IMR-90 (cell line): Measurements from ENCODE around the gene SEMA6C. TPM values are rescaled to one million over a fixed set of nuclear protein-coding genes. Genes with fewer than 3 reads are reported as not detected.

Source experiments
- ATAC-seq: fragments of 200-7000 bp; cut with Tn5 transposase; 2 replicates; pipeline ENCODE4 v1.9.1; 2020; ENCODE audit warnings: low read depth, mild to moderate bottlenecking, moderate library complexity
- BruUV-seq: library from RNA; stranded (reverse); fragments of 400-500 nt; replicated peaks from 2 replicates; lab custom pipeline; 2021; lab: Mats Ljungman, UMichigan
- CTCF ChIA-PET: fragments of 300-600 bp; formaldehyde crosslinking; extraction: SDS; loops from one replicate; lab custom pipeline; 2021; ENCODE audit warnings: antibody characterized with exemption; lab: Yijun Ruan, JAX
- POLR2A ChIA-PET: fragments of 300-600 bp; sonication (Branson Sonifier 250); formaldehyde crosslinking; loops from one replicate; lab custom pipeline; 2022; ENCODE audit warnings: antibody characterized with exemption; ENCODE audit not compliant: unreplicated experiment; lab: Charles Lee
- DNase-seq: peaks from one replicate; pipeline ENCODE4 v3.0.0; 2013
- H2AFZ ChIP-seq: replicated peaks from 2 replicates; pipeline ENCODE3; 2013; ENCODE audit warnings: low read length, mild to moderate bottlenecking; ENCODE audit not compliant: poor library complexity
- H2AK5ac ChIP-seq: 2 replicates; pipeline ENCODE4 v1.6.1; 2013; ENCODE audit warnings: low read depth, low read length, inconsistent platforms
- H2AK9ac ChIP-seq: replicated peaks from 2 replicates; pipeline ENCODE3; 2013; ENCODE audit warnings: mild to moderate bottlenecking, low read depth, low read length, moderate library complexity; ENCODE audit not compliant: poor library complexity
- H2BK120ac ChIP-seq: 2 replicates; pipeline ENCODE4 v1.6.1; 2013; ENCODE audit warnings: low read depth, low read length, inconsistent platforms
- H2BK15ac ChIP-seq: 3 replicates; pipeline ENCODE4 v1.6.1; 2013; ENCODE audit warnings: low read depth, low read length, inconsistent platforms
- H2BK20ac ChIP-seq: 2 replicates; pipeline ENCODE4 v1.6.1; 2013; ENCODE audit warnings: low read depth, mild to moderate bottlenecking, inconsistent platforms, low read length, moderate library complexity
- H2BK5ac ChIP-seq: 2 replicates; pipeline ENCODE4 v1.6.1; 2013; ENCODE audit warnings: mild to moderate bottlenecking, low read depth, low read length, inconsistent platforms; ENCODE audit not compliant: poor library complexity, severe bottlenecking
- H3K14ac ChIP-seq: replicated peaks from 2 replicates; pipeline ENCODE4 v1.6.1; 2013; ENCODE audit warnings: low read depth, low read length, inconsistent platforms
- H3K18ac ChIP-seq: 2 replicates; pipeline ENCODE4 v1.6.1; 2013; ENCODE audit warnings: low read depth, low read length, control low read depth
- H3K23ac ChIP-seq: 2 replicates; pipeline ENCODE4 v1.6.1; 2013; ENCODE audit warnings: low read depth, low read length, inconsistent platforms
- H3K27ac ChIP-seq: 2 replicates; pipeline ENCODE4 v1.5.1; 2013; ENCODE audit warnings: mild to moderate bottlenecking, control low read depth, low read length; ENCODE audit not compliant: insufficient read depth
- H3K27me3 ChIP-seq: 2 replicates; pipeline ENCODE4 v1.6.1; 2013; ENCODE audit warnings: low read length; ENCODE audit not compliant: control insufficient read depth, insufficient read depth
- H3K36me3 ChIP-seq: 2 replicates; pipeline ENCODE4 v1.6.1; 2013; ENCODE audit warnings: low read length, mixed read lengths; ENCODE audit not compliant: control insufficient read depth, insufficient read depth
- H3K4ac ChIP-seq: 2 replicates; pipeline ENCODE4 v1.6.1; 2013; ENCODE audit warnings: low read depth, low read length, inconsistent platforms
- H3K4me1 ChIP-seq: 2 replicates; pipeline ENCODE4 v1.6.1; 2013; ENCODE audit warnings: low read length, mixed read lengths; ENCODE audit not compliant: control insufficient read depth, insufficient read depth
- H3K4me2 ChIP-seq: 2 replicates; pipeline ENCODE4 v1.6.1; 2013; ENCODE audit warnings: low read depth, mild to moderate bottlenecking, control low read depth, low read length, moderate library complexity
- H3K4me3 ChIP-seq: 2 replicates; pipeline ENCODE4 v1.5.1; 2013; ENCODE audit warnings: low read depth, mild to moderate bottlenecking, control low read depth, low read length, moderate library complexity; ENCODE audit not compliant: insufficient read depth
- H3K56ac ChIP-seq: 2 replicates; pipeline ENCODE4 v1.6.1; 2013; ENCODE audit warnings: low read length, inconsistent platforms; ENCODE audit not compliant: insufficient read depth; ENCODE audit errors: extremely low read depth
- H3K79me1 ChIP-seq, 2 experiments: 2 replicates each; pipeline ENCODE4 v1.6.1; 2013; ENCODE audit warnings: low read length in 2 of 2, inconsistent platforms in 1 of 2, low read depth in 1 of 2
- H3K9ac ChIP-seq: 2 replicates; pipeline ENCODE4 v1.6.1; 2013; ENCODE audit warnings: low read depth, low read length, control low read depth
- H3K9me1 ChIP-seq: 2 replicates; pipeline ENCODE4 v1.6.1; 2013; ENCODE audit warnings: low read length, inconsistent platforms; ENCODE audit not compliant: insufficient read depth
- H3K9me3 ChIP-seq: 2 replicates; pipeline ENCODE4 v1.6.1; 2013; ENCODE audit warnings: low read length; ENCODE audit not compliant: control insufficient read depth, insufficient read depth
- H4K20me1 ChIP-seq: 2 replicates; pipeline ENCODE4 v1.6.1; 2013; ENCODE audit warnings: low read length, inconsistent platforms; ENCODE audit not compliant: insufficient read depth
- H4K5ac ChIP-seq: 2 replicates; pipeline ENCODE4 v1.6.1; 2013; ENCODE audit warnings: mild to moderate bottlenecking, low read depth, low read length, control low read depth
- H4K8ac ChIP-seq, 2 experiments: 2 replicates each; pipeline ENCODE4 v1.6.1; 2013; ENCODE audit warnings: low read depth in 2 of 2, low read length in 2 of 2, control low read depth in 1 of 2, inconsistent platforms in 1 of 2
- H4K91ac ChIP-seq: 2 replicates; pipeline ENCODE4 v1.6.1; 2013; ENCODE audit warnings: low read depth, low read length, inconsistent platforms; ENCODE audit not compliant: insufficient read depth
- BHLHE40 ChIP-seq: fragments of 150-350 bp; IDR thresholded peaks from 2 replicates; pipeline ENCODE4 v1.6.1; 2016; ENCODE audit warnings: mild to moderate bottlenecking, low read depth, low read length
- CEBPB ChIP-seq: IDR thresholded peaks from 2 replicates; pipeline ENCODE4 v1.6.1; 2012; ENCODE audit warnings: low read depth, low read length, improper control_type of control experiment
- CHD1 ChIP-seq: IDR thresholded peaks from 2 replicates; pipeline ENCODE4 v1.6.1; 2012; ENCODE audit warnings: low read depth, low read length, improper control_type of control experiment
- CTCF ChIP-seq: conservative IDR thresholded peaks from 2 replicates; pipeline ENCODE4 v1.5.1; 2012; ENCODE audit warnings: mild to moderate bottlenecking, low read depth, low read length, improper control_type of control experiment
- ELK1 ChIP-seq: fragments of 150-350 bp; IDR thresholded peaks from 2 replicates; pipeline ENCODE4 v1.6.1; 2016; ENCODE audit warnings: low read depth, mild to moderate bottlenecking, low read length, moderate library complexity, borderline replicate concordance
- FOS ChIP-seq: fragments of 150-350 bp; IDR thresholded peaks from 2 replicates; pipeline ENCODE4 v1.6.1; 2016; ENCODE audit warnings: low read depth, low read length
- MAFK ChIP-seq: IDR thresholded peaks from 2 replicates; pipeline ENCODE4 v1.6.1; 2012; ENCODE audit warnings: low read depth, low read length, improper control_type of control experiment
- MAZ ChIP-seq: IDR thresholded peaks from 2 replicates; pipeline ENCODE4 v1.6.1; 2012; ENCODE audit warnings: low read depth, mild to moderate bottlenecking, low read length, improper control_type of control experiment, moderate library complexity, borderline replicate concordance
- MXI1 ChIP-seq: IDR thresholded peaks from 2 replicates; pipeline ENCODE4 v1.6.1; 2012; ENCODE audit warnings: low read depth, mild to moderate bottlenecking, low read length, moderate library complexity, borderline replicate concordance
- NFE2L2 ChIP-seq: fragments of 150-350 bp; IDR thresholded peaks from 2 replicates; pipeline ENCODE4 v1.6.1; 2016; ENCODE audit warnings: low read depth, mild to moderate bottlenecking, low read length
- POLR2A ChIP-seq: IDR thresholded peaks from 2 replicates; pipeline ENCODE4 v1.6.1; 2012; ENCODE audit warnings: mild to moderate bottlenecking, low read depth, low read length
- RAD21 ChIP-seq: IDR thresholded peaks from 2 replicates; pipeline ENCODE4 v1.6.1; 2012; ENCODE audit warnings: low read length, improper control_type of control experiment
- RCOR1 ChIP-seq: IDR thresholded peaks from 2 replicates; pipeline ENCODE4 v1.6.1; 2012; ENCODE audit warnings: mild to moderate bottlenecking, low read length, improper control_type of control experiment; ENCODE audit not compliant: insufficient replicate concordance
- RFX5 ChIP-seq: IDR thresholded peaks from 2 replicates; pipeline ENCODE4 v1.8.0; 2012; ENCODE audit warnings: low read depth, mild to moderate bottlenecking, low read length, moderate library complexity
- SMC3 ChIP-seq: fragments of 150-350 bp; IDR thresholded peaks from 2 replicates; pipeline ENCODE4 v1.6.1; 2016; ENCODE audit warnings: low read depth, mild to moderate bottlenecking, antibody characterized with exemption, low read length, moderate library complexity
- USF2 ChIP-seq: fragments of 150-350 bp; IDR thresholded peaks from 2 replicates; pipeline ENCODE4 v1.6.1; 2017; ENCODE audit warnings: mild to moderate bottlenecking, antibody characterized with exemption, low read length, low read depth
- WGBS, 2 experiments: methylation state at CpG; one replicate each; pipeline versions ENCODE4 v1.1.5 to v1.1.7; 2013; ENCODE audit warnings: missing lambda C conversion rate in 2 of 2; ENCODE audit not compliant: insufficient read length in 1 of 2; ENCODE audit errors: extremely low coverage in 2 of 2; 5-methylcytosine and 5-hydroxymethylcytosine counted together
- dilution Hi-C: fragments of 300-500 bp; cut with HindIII; formaldehyde crosslinking; loops from one replicate; pipeline ENCODE4 v1.14.3; 2018; ENCODE audit warnings: low sequenced_read_pairs; ENCODE audit not compliant: unreplicated experiment
- in situ Hi-C: fragments of 300-500 bp; cut with MboI; formaldehyde crosslinking; loops from 3 replicates; pipeline ENCODE4 v1.14.3; 2019; ENCODE audit warnings: low sequenced_read_pairs, inconsistent platforms, mixed read lengths
- intact Hi-C: fragments of 100-400 bp; cut with micrococcal nuclease; formaldehyde crosslinking; loops from 2 replicates; pipeline ENCODE4 v1.10.0; 2022
- polyA plus RNA-seq, 3 experiments: library from polyadenylated mRNA; depleted of rRNA; stranded (reverse); fragments of >200 nt; gene quantifications; 2 replicates each; pipeline ENCODE4 v1.2.3, GENCODE V29; 2012; ENCODE audit warnings: low replicate concordance in 1 of 3
- total RNA-seq: library from RNA; depleted of rRNA; stranded (reverse); fragments of >200 nt; gene quantifications from 2 replicates; pipeline ENCODE4 v1.2.3, GENCODE V29; 2012

Gene SEMA6C
- total and polyA plus RNA-seq, 2 of the 4 experiments (the other 2 are of a cell fraction), result 0.36 to 2.0 TPM

- intact Hi-C loops, result no loop called here
- TF ChIP-seq MAZ, result no peak
- TF ChIP-seq POLR2A, result no peak
- TF ChIP-seq MXI1, result no peak
- TF ChIP-seq SMC3, result peak; percentile 32
- no peak for TF ChIP-seq NFE2L2
- no peak for TF ChIP-seq BHLHE40
- TF ChIP-seq FOS, result no peak
- no peak for TF ChIP-seq ELK1
- TF ChIP-seq RAD21, result peak; percentile 27; the same call in 1 of the 2 replicates
- TF ChIP-seq RCOR1, result no peak
- no peak for TF ChIP-seq USF2
- TF ChIP-seq CHD1, result no peak
- TF ChIP-seq CEBPB, result no peak
- peak; percentile 46 for TF ChIP-seq CTCF
- TF ChIP-seq MAFK, result no peak
- TF ChIP-seq RFX5, result no peak
- no peak within 1 kb of the TSS for H3K14ac ChIP-seq
- peak within 1 kb of the TSS; percentile 58 for H2AK9ac ChIP-seq
- H2AFZ ChIP-seq, result no peak within 1 kb of the TSS
- H3K18ac ChIP-seq, result no peak within 1 kb of the TSS
- BruUV-seq, result no TSS peak
- peaks cover 2% of the 10 kb centered on the region; the same call in 1 of the 2 replicates for H3K4me1 ChIP-seq
- in situ Hi-C loops, result no loop called here
- H4K20me1 ChIP-seq, result no peaks in the 10 kb centered on the region
- H3K27me3 ChIP-seq, result no peaks in the 10 kb centered on the region
- ATAC-seq (peak; percentile 88), DNase-seq (peak; percentile 28)
- ChIA-PET CTCF (interaction anchor here (1.0 kb wide), 1 partner anchor 14 kb away, joined by 3 read pairs; no protein-coding TSS in a partner anchor), POLR2A (no interaction called here)
- no peak within 1 kb of the TSS for H3K27ac ChIP-seq
- no peak within 1 kb of the TSS for H2BK15ac ChIP-seq
- no peak within 1 kb of the TSS for H2BK5ac ChIP-seq
- no peak within 1 kb of the TSS for H3K9ac ChIP-seq
- H2BK20ac ChIP-seq, result no peak within 1 kb of the TSS
- H3K9me3 ChIP-seq, result no peaks in the 10 kb centered on the region
- dilution Hi-C loops, result no loop called here
- H3K36me3 ChIP-seq, result peaks cover 46% of the 10 kb centered on the region
- H3K4me2 ChIP-seq, result no peak within 1 kb of the TSS
- no peak within 1 kb of the TSS for H3K23ac ChIP-seq
- H4K5ac ChIP-seq, result no peak within 1 kb of the TSS; the same call in 1 of the 2 replicates
- no peak within 1 kb of the TSS for H3K56ac ChIP-seq
- WGBS, 2 experiments, result no CpG with 5 or more reads among the region's 4 CpGs
- H3K4ac ChIP-seq, result no peak within 1 kb of the TSS
- no peak within 1 kb of the TSS for H4K91ac ChIP-seq
- H4K8ac ChIP-seq, result no peak within 1 kb of the TSS; a peak in 1 of 4 replicates
- no peak within 1 kb of the TSS for H2BK120ac ChIP-seq
- H3K79me1 ChIP-seq, result no peaks in the 10 kb centered on the region; a peak in 1 of 4 replicates
- H3K9me1 ChIP-seq, result peaks cover 3% of the 10 kb centered on the region; the same call in 1 of the 2 replicates
- H2AK5ac ChIP-seq, result no peak within 1 kb of the TSS
- H3K4me3 ChIP-seq, result no peak within 1 kb of the TSS
These were observed 29.4 kb upstream of the SEMA6C start, which contains the start of gene TMOD4 for GRCh38 chr1:151175863-151176262. Gene TMOD4 (minus strand): TSS chr1:151175981. CDS start chr1:151174875, 1,106 bp downstream.
